Activated CD4-positive, alpha-beta T cell treated with anti-CD3 and anti-CD28 coated beads, Interleukin-2, amount 50 U/mL, for 4 hours (primary cell): Measurements from ENCODE around the gene MLLT1.

Source experiments
- DNase-seq, 2 experiments: peaks; one replicate each; pipeline ENCODE4 v3.0.0-alpha.2; 2020

The MLLT1 gene

DNA sequence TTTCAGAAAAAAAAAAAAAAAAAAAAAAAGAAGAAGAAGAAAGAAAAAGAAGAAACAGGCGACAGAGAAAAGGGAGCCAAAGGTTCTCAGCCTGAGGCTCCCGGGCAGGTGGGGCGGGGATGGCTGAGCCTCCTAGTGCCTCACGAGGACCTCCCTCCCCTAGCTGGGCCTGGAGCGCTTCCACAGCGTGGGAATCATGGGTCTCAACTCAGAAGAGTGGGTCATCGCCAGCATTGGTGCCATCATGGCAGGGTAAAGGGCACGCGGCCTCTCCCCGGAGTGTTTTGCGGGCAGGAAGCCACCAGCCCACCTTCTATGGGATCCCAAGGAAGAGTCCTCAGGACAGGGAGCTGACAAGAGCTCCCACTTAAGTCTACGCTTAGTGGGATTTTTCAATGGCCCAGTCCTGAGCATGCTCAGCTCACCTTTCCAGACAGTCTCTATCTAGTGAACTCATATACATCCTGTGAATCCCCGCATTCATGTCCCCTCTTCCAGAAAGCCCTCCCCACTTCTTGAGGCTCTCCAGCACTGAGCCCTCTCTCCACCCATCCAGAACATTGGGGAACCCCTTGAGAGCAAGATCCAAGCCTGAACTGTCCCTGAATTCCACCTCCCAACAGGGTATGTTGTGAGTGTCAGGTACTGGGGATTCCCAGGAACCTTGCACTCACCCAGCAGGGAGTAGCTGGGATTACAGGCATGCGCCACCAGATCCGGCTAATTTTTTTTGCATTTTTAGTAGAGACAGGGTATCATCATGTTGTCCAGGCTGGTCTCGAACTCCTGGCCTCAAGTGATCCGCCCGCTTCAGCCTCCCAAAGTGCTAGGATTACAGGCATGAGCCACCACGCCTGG lies 74.7 kb downstream of the MLLT1 start:
- DNase-seq = no peak

GRCh38 chr19:6204212-6204611 lies 75.6 kb downstream of the MLLT1 start:
- DNase-seq = no peak

DNA sequence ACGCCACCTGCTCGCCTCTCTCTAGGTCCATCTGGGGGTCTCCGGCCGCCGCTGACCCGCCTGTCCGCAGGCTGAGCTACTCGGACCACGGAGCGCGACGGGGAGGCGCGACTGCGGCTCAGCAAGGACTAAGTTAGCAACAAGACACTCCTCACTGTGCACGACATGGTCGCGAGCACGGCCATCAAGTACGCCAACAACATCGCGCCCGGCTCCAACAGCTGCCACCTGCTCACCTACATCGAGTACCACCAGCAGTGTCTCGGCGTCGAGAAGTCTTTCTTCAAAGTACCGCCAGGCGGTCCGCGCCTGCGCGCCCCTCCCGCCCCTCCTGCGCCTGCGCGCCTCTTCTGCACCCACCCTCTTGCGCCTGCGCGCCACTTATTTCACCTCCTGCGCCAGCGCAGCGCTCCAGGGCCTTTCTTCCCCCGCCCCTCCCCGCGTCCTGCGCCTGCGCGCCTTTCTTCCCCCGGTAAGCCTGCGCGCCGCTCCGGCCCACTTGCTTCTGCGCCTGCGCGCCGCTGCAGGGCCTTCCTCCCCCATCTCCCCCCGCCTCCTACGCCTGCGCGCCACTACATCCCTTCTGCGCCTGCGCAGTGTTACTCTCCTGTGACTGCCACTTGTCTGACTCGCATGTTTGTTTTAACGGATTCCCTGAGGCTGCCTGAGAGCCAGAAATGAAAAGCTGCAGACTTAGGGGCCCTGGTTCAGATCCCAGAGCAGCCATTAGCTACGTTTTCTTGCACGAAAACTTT lies 80.4 kb downstream of the MLLT1 start:
- peak; percentile 99 for DNase-seq

DNA sequence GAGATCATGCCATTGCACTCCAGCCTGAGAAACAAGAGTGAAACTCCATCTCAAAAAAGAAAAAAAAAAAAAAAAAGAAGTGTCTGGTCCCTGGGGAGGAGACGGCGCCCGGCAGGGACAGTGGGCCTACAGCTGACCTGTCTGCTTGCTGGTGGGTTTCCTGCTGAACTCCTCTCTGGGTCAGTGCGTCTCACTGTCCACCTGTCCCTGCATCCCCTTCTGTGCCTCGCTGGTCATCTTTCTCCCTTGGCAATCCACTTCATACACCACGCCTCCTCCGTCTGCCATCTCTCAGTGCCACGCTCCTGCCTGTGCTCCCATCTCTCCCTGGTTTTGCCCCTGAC lies 80.9 kb downstream of the MLLT1 start:
- DNase-seq = no peak

DNA sequence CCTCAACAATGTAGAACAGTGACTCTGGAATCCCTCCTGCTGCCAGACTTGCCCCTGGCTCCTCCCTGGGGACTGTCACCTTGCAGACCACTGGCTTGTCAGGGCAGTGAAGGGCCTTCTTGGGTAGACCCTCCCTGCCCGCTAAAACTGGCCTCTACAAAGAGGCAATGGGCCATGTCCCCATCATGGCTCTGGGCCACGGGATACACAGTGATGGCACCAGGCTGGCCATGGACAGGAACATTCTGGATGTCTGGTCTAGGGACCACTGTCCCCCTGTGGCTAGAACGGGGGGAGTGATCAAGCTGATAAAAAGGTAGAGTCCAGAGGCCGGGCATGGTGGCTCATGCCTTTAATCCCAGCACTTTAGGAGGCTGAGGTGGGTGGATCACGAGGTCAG lies 83.4 kb downstream of the MLLT1 start:
- no peak for DNase-seq

DNA sequence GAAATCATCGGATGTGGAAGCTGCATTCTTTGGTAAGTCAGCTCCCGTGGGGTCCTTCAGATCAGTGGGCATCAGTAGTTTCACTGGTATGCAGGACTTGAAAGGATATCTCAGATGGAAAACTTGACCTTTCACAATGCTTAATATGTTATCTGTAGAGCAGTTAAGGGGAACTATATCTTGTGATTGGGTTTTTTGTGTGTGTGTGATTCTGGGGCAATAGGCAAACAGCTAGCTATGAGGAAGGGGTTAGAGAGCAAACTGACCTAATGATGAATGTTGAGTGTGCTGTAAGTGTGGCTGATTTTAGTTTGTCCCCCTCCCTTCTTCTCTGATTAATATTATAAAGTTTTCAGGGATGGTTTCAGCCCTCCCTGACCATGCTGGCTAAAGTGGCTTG lies 91.0 kb downstream of the MLLT1 start:
- DNase-seq = no peak

DNA sequence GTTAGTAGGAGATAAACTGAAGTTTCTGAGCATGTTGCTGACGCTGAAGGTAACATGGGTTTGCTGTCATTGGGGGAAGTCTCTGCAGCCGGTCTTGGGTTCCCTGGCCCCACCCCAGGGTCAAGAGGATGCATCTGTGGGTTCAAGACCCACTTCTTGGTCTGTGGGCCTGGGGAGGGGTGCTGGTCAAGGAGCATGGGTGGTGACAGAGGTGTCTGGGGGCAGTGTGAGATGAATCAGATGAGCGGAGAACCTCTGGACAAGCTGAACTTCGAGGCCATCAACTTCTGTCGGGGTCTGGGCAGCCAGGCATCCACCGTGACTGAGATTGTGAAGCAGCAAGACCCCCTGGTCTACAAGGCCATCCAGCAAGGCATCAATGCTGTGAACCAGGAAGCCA lies 92.4 kb downstream of the MLLT1 start:
- no peak for DNase-seq

DNA sequence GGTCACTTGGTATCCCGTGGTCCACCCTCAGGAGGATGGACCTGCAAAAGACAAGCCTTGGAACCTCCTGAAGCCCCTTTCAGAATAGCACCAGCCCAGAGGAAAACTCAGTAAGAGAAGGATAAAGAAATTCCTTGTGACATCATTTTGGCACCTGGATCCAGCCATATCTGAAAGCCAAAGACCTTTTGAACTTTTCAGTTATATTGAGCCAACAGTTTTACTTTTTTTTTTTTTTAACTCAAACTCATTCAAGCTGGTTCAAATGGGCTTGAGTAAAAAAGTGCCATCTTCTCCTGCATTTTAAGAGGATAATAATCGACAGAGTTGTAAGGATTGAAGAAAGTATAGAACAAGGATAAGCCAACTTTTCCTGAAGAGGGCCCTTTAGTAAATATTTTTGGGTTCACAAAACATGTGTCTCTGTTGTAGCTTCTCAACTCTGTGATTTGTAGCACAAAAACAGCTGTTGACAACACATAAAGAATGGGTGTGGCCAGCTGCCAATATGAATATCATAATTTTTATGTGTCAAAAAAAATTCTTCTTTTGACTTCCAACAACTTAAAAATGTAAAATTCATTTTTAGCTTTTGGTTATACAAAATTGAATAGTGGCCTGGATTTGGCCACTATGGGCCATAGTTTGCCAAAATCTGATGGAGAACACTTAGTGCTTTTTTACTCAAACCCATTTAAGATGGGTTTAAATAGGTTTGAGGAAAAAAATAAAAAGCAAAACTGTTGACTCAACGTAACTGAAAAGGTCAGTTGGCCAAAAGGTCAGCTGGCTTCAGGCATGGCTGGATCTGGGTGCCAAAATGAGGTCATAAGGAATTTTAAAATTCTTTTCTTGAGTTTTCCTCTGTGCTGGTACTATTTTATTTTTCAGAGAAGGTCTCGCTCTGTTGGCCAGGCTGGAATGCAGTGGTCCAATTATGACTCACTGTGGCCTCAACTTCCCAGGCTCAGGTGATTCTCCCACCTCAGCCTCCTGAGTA lies 93.6 kb downstream of the MLLT1 start:
- DNase-seq = no peak

GRCh38 chr19:6185093-6185834 lies 94.5 kb downstream of the MLLT1 start:
- no peak for DNase-seq

- no peak for DNase-seq
These were observed 98.7 kb downstream of the MLLT1 start for GRCh38 chr19:6181119-6181518.

GRCh38 chr19:6173190-6173589 lies 106.6 kb downstream of the MLLT1 start:
- no peak for DNase-seq

GRCh38 chr19:6172074-6172863 lies 107.5 kb downstream of the MLLT1 start:
- no peak for DNase-seq

DNA sequence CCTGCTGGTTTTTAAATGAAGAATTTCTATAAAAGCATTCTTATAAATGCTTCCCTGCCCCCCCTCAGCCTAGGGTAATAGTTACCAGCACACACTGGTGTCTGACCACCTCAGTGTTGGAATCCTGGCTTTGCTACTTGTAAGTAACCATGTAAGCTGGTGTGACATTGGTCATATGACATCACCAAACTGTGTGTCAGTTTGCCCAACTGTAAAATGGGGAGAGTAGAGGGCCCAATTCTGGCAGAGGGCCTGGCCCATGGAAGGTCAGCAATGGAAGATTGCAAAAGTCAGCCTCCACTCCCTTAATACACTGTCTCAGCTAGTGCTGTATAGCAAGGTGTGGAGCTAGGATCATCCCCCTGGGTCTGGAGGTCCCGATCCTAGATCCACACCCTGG lies 112.7 kb downstream of the MLLT1 start:
- no peak for DNase-seq

- no peak for DNase-seq
These were observed 114.8 kb downstream of the MLLT1 start for GRCh38 chr19:6164906-6165531.

DNA sequence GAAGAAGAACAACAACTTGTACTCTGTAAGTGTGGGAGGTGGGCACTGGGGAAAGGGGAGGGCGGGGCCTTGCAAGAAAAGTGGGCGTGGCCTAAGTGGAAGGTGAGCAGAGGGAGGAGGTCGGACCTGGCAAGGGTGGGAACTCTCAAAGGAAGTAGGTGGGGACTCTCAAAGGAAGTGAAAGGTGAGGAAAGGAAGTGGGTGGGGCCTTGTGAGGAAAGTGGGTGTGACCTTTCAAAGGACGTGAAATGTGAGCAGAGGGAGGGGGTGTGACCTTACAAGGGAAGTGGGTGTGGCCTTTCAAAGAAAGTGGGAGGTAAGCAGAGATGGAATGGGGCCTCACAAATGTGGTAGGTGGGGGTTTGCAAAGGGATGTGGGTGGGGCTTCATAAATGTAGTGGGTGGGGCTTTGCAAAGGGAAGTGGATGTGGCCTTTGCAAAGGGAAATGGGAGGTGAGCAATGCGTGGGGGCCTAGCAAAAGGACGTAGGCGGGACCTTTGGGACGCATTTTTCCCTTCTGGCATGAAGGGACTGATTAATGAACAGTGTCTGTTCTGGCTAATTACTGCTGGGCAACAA lies 118.4 kb downstream of the MLLT1 start:
- no peak for DNase-seq
